ENCODE data around the gene RCAN1.

RCAN1 gene

GRCh38 chr21:34521561-34521960, 93.4 kb downstream of the RCAN1 start:
- no peak for TF ChIP-seq CTCF (IDR thresholded peaks at IDR 0.05; ENCODE audit: low read depth, low read length, missing control alignments)
- H3K4me3 ChIP-seq (ENCODE audit: low read depth, low read length) = no peak overlapping the region
- in situ Hi-C loops (cut with HindIII; ENCODE audit: low sequenced_read_pairs) = no loop called here
- no peak for DNase-seq (ENCODE audit: low read depth)

DNA sequence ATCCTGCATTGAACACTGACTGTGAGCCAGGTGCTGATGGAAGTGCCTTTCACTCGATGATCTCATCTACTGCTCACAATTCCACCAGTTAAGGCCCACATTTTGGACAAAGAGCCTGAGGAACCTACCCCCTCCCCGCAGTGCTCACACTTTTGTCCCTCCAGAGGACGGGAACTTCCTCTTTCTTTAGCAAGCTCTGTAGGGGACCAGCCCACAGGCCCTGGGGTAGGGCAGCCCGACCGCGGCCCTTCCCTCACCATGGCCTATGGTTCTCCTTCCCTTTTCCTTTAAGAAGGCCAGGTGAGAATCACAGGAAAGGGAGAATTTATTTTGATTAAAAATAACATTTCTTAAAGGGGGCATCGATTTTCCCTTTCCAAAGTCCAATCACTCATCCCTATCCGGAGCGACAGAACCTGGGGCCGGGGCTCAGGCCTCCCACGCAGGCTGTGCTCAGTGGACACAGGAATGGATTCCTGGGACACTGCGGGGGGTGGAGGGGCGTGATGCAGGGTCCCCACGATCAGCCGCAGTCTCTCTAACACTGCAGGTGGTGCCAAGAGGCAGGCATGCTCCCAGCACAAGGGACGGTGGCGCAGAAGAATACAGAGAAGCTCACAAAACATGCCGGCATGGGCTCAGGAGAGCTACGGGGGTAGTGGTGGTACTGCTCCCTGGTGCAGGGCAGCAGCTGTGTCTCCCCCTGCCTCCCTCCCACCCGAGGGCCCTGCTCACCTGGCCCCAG, 94.0 kb downstream of the RCAN1 start:
- no peak for TF ChIP-seq CTCF (IDR thresholded peaks at IDR 0.05; ENCODE audit: low read depth, low read length, missing control alignments)
- in situ Hi-C loops (cut with HindIII; ENCODE audit: low sequenced_read_pairs) = no loop called here
- DNase-seq (ENCODE audit: low read depth) = no peak
- H3K4me3 ChIP-seq (ENCODE audit: low read depth, low read length) = no peak overlapping the region

- no peak for TF ChIP-seq CTCF (IDR thresholded peaks at IDR 0.05; ENCODE audit: low read depth, low read length, missing control alignments)
- DNase-seq (ENCODE audit: low read depth) = no peak
- in situ Hi-C loops (cut with HindIII; ENCODE audit: low sequenced_read_pairs) = no loop called here
- H3K4me3 ChIP-seq (ENCODE audit: low read depth, low read length) = no peak overlapping the region
Measured at GRCh38 chr21:34520281-34520680, 94.6 kb downstream of the RCAN1 start.

- in situ Hi-C loops (cut with HindIII; ENCODE audit: low sequenced_read_pairs) = no loop called here
- DNase-seq (ENCODE audit: low read depth) = no peak
- TF ChIP-seq CTCF (IDR thresholded peaks at IDR 0.05; ENCODE audit: low read depth, low read length, missing control alignments) = no peak
- H3K4me3 ChIP-seq (ENCODE audit: low read depth, low read length) = no peak overlapping the region
Measured at GRCh38 chr21:34519694-34520093, 95.2 kb downstream of the RCAN1 start.

DNA sequence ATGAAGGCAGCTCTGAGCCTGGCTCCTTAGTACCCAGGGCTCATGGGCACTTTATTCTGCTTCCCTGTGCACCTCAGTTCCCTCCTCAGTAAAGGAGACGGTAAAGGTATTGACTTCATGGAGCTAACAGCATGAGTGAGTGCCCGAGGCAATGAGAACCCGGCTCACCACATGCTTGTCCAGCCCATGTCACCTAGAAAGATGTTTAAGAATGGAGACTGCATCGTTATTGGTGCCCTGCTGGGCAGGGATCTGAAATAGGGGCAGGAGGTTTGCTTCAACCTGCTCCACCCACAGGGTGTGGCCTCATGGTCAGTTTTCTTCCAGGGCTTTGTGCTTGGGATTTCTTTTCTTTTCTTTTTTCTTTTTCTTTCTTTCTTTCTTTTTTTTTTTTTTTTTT, 95.9 kb downstream of the RCAN1 start:
- H3K4me3 ChIP-seq (ENCODE audit: low read depth, low read length) = no peak overlapping the region
- in situ Hi-C loops (cut with HindIII; ENCODE audit: low sequenced_read_pairs) = no loop called here
- TF ChIP-seq CTCF (IDR thresholded peaks at IDR 0.05; ENCODE audit: low read depth, low read length, missing control alignments) = no peak
- no peak for DNase-seq (ENCODE audit: low read depth)

DNA sequence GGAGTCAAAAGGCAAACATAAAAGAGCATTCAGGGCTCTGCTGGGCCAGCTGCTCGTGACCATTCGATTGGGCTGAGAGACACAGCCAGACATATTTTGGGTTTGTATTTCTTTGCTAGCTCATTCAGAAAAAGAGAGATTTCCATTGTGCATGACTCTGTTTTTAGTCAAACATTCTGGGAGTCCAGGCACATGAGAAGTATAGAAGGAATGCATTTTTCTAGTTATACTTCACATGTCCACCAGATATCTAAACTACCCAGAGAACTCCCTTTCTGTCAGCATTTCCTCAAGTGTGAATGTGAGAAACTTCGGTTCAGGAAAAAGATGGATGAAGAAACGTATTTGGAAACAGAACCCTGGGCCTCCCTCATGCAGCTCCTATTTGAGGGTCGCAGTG, 96.6 kb downstream of the RCAN1 start:
- no peak for TF ChIP-seq CTCF (IDR thresholded peaks at IDR 0.05; ENCODE audit: low read depth, low read length, missing control alignments)
- H3K4me3 ChIP-seq (ENCODE audit: low read depth, low read length) = no peak overlapping the region
- DNase-seq (ENCODE audit: low read depth) = no peak
- in situ Hi-C loops (cut with HindIII; ENCODE audit: low sequenced_read_pairs) = no loop called here
